ENCODE data around the gene DCDC2C.

- TF ChIP-seq CTCF (conservative IDR thresholded peaks at IDR 0.05; ENCODE audit: low read depth, low read length) (no peak), EZH2 (IDR thresholded peaks at IDR 0.05; ENCODE audit: low read length, unreplicated experiment) (no peak)
Observed at GRCh38 chr2:3703236-3703756, at the start of gene DCDC2C.
